ENCODE data around the gene PRSS21.

- TF ChIP-seq CTCF (tag by site-specific recombination; IDR thresholded peaks at IDR 0.05) (no peak), SETDB1 (IDR thresholded peaks at IDR 0.05; ENCODE audit: insufficient read length, low read length) (no peak), GLIS2 (tag by site-specific recombination; IDR thresholded peaks at IDR 0.05) (no peak), ZNF202 (tag by site-specific recombination; IDR thresholded peaks at IDR 0.05; ENCODE audit: borderline replicate concordance) (no peak), GLI4 (tag by site-specific recombination; IDR thresholded peaks at IDR 0.05) (no peak), ATF2 (tag by site-specific recombination; IDR thresholded peaks at IDR 0.05; ENCODE audit: low read depth) (no peak), HOXA7 (CRISPR knock-in tag; IDR thresholded peaks at IDR 0.05; ENCODE audit: borderline replicate concordance) (no peak), PRDM10 (tag by site-specific recombination; IDR thresholded peaks at IDR 0.05) (no peak), MZF1 (tag by site-specific recombination; IDR thresholded peaks at IDR 0.05; ENCODE audit: borderline replicate concordance) (no peak), ZNF624 (tag by site-specific recombination; IDR thresholded peaks at IDR 0.05) (no peak), EGR2 (tag by site-specific recombination; IDR thresholded peaks at IDR 0.05; ENCODE audit: low read depth) (no peak), ZXDB (tag by site-specific recombination; IDR thresholded peaks at IDR 0.05) (no peak), ZNF561 (tag by site-specific recombination; IDR thresholded peaks at IDR 0.05; ENCODE audit: borderline replicate concordance) (no peak), ZFP41 (tag by site-specific recombination; IDR thresholded peaks at IDR 0.05; ENCODE audit: borderline replicate concordance) (no peak)
Observed at GRCh38 chr16:2822158-2822495, 5.1 kb downstream of the PRSS21 start.
